ENCODE measurements around the gene XRCC4. TPM values are rescaled to one million over a fixed set of nuclear protein-coding genes. Genes with fewer than 3 reads are reported as not detected.

Gene XRCC4
- total RNA-seq, 1 donor from 2014 or later: 9.4 TPM

Small RNA genes lying within 50 kb of the gene (small RNA-seq; reads per million reads assigned to genes)
- 5.1 reads per million, percentile 92 among the genes with 10 or more reads in this experiment for gene SCARNA18

Other genes with a start within 250 kb of the XRCC4 start
- gene TMEM167A, start 153 bp upstream of the XRCC4 start, total RNA-seq: 172 TPM

Data from frontal cortex (tissue), 1 donor.